Testis (tissue), 2 donors: ENCODE data around the gene PCDHGB1.

ENCODE experiments used
- CTCF ChIP-seq, 3 experiments: fragments of 450-650 bp in 2 of 3; fragments of 200-600 bp in 1 of 3; sonication (generic) in 1 of 3; IDR thresholded peaks; one replicate each; pipeline ENCODE4 v1.5.1; 2016 to 2019; ENCODE audit warnings: antibody characterized with exemption in 3 of 3, mild to moderate bottlenecking in 2 of 3, moderate library complexity in 1 of 3
- POLR2A ChIP-seq: fragments of 450-650 bp; IDR thresholded peaks from one replicate; pipeline ENCODE4 v1.6.1; 2017; ENCODE audit warnings: antibody characterized with exemption, mild to moderate bottlenecking, moderate library complexity

DNA sequence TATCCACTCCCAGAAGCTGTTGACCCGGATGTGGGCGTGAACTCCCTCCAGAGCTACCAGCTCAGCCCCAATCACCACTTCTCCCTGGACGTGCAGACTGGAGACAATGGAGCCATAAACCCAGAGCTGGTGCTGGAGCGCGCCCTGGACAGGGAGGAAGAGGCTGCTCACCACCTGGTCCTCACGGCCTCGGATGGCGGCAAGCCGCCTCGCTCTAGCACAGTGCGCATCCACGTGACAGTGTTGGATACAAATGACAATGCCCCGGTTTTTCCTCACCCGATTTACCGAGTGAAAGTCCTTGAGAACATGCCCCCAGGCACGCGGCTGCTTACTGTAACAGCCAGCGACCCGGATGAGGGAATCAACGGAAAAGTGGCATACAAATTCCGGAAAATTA lies 43.4 kb downstream of the PCDHGB1 start:
- no peak for TF ChIP-seq CTCF (IDR thresholded peaks at IDR 0.05)
- TF ChIP-seq POLR2A, result no peak
